Measurements from ENCODE around the gene OLFM2.

GRCh38 chr19:9941671-9942070 is 5.4 kb upstream of the OLFM2 start:
- TF ChIP-seq, protein P1, sequence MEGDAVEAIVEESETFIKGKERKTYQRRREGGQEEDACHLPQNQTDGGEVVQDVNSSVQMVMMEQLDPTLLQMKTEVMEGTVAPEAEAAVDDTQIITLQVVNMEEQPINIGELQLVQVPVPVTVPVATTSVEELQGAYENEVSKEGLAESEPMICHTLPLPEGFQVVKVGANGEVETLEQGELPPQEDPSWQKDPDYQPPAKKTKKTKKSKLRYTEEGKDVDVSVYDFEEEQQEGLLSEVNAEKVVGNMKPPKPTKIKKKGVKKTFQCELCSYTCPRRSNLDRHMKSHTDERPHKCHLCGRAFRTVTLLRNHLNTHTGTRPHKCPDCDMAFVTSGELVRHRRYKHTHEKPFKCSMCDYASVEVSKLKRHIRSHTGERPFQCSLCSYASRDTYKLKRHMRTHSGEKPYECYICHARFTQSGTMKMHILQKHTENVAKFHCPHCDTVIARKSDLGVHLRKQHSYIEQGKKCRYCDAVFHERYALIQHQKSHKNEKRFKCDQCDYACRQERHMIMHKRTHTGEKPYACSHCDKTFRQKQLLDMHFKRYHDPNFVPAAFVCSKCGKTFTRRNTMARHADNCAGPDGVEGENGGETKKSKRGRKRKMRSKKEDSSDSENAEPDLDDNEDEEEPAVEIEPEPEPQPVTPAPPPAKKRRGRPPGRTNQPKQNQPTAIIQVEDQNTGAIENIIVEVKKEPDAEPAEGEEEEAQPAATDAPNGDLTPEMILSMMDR (conservative IDR thresholded peaks at IDR 0.05; ENCODE audit: low read depth, low read length): no peak
- TF ChIP-seq, protein P2, sequence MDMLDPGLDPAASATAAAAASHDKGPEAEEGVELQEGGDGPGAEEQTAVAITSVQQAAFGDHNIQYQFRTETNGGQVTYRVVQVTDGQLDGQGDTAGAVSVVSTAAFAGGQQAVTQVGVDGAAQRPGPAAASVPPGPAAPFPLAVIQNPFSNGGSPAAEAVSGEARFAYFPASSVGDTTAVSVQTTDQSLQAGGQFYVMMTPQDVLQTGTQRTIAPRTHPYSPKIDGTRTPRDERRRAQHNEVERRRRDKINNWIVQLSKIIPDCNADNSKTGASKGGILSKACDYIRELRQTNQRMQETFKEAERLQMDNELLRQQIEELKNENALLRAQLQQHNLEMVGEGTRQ (IDR thresholded peaks at IDR 0.05; ENCODE audit: low read depth, low read length): no peak
- TF ChIP-seq POLR2A (IDR thresholded peaks at IDR 0.05; ENCODE audit: low read depth, low read length): no peak
- TF ChIP-seq CEBPB (IDR thresholded peaks at IDR 0.05; ENCODE audit: low read depth, low read length): no peak
- no peak for TF ChIP-seq MAZ (IDR thresholded peaks at IDR 0.05; ENCODE audit: borderline replicate concordance, low read depth, low read length)
- no peak for TF ChIP-seq RAD21 (IDR thresholded peaks at IDR 0.05; ENCODE audit: low read length)
- TF ChIP-seq RFX5 (IDR thresholded peaks at IDR 0.05; ENCODE audit: low read depth, low read length): no peak
- TF ChIP-seq NFE2L2 (IDR thresholded peaks at IDR 0.05; ENCODE audit: low read depth, low read length): no peak
- no peak for TF ChIP-seq SMC3 (IDR thresholded peaks at IDR 0.05; ENCODE audit: low read depth, low read length)
